Stimulated activated CD8-positive, alpha-beta memory T cell treated with anti-CD3 and anti-CD28 coated beads, Interleukin-15, amount 100 ng/mL, for 48 hours (primary cell): ENCODE measurements around the gene ITIH3.
A peak's percentile ranks its signal among the peaks of the same experiment; 100 is the strongest.
"Not testable (repeated sequence)": the region's sequence is repeated elsewhere in the genome, so short reads cannot be mapped to it uniquely, and the experiment has no call there.

Experiments used
- DNase-seq, 2 donors: peaks; one replicate each; pipeline ENCODE4 v3.0.0-alpha.2; 2020; ENCODE audit warnings: low read depth in 2 of 2

The ITIH3 gene

GRCh38 chr3:52794612-52795099 is at the start of gene ITIH3:
ITIH3 (plus strand) TSS chr3:52794796; CDS start chr3:52794804, 8 bp downstream.
- DNase-seq = no peak

GRCh38 chr3:52752045-52752660 is 42.4 kb upstream of the ITIH3 start:
- DNase-seq = no peak

- DNase-seq = no peak
Measured at GRCh38 chr3:52754373-52754772, 40.2 kb upstream of the ITIH3 start.

- no peak for DNase-seq
Measured at GRCh38 chr3:52756141-52756540, 38.5 kb upstream of the ITIH3 start.

- no peak for DNase-seq
Measured at GRCh38 chr3:52763466-52763865, 31.1 kb upstream of the ITIH3 start.

- no peak for DNase-seq
Measured at GRCh38 chr3:52769786-52770455, 24.7 kb upstream of the ITIH3 start.

GRCh38 chr3:52770496-52771333 is 23.9 kb upstream of the ITIH3 start, which contains the start of gene NEK4:
NEK4 (minus strand) TSS chr3:52770940; CDS start chr3:52770746, 194 bp downstream.
- DNase-seq = peak; percentile 87

- no peak for DNase-seq
Measured at GRCh38 chr3:52771334-52771681, 23.3 kb upstream of the ITIH3 start.

GRCh38 chr3:52771702-52772101 is 22.9 kb upstream of the ITIH3 start:
- DNase-seq = no peak

- DNase-seq = no peak
Measured at GRCh38 chr3:52773361-52774065, 21.1 kb upstream of the ITIH3 start.

- DNase-seq = no peak
Measured at GRCh38 chr3:52774066-52774713, 20.4 kb upstream of the ITIH3 start.

- DNase-seq = no peak
Measured at GRCh38 chr3:52774901-52775864, 19.4 kb upstream of the ITIH3 start.

- DNase-seq = no peak
Measured at GRCh38 chr3:52775877-52776276, 18.7 kb upstream of the ITIH3 start.

- not testable (repeated sequence) for DNase-seq
Measured at GRCh38 chr3:52776486-52776885, 18.1 kb upstream of the ITIH3 start.

GRCh38 chr3:52777127-52777958 is 17.3 kb upstream of the ITIH3 start, which contains the start of gene ITIH1:
ITIH1 (plus strand) TSS chr3:52777599; CDS start chr3:52777616, 17 bp downstream.
- no peak for DNase-seq

GRCh38 chr3:52777959-52778805 is 16.4 kb upstream of the ITIH3 start:
- no peak for DNase-seq

GRCh38 chr3:52779011-52779836 is 15.4 kb upstream of the ITIH3 start:
- no peak for DNase-seq
